ENCODE data around the gene CCSER1.

Gene CCSER1

GRCh38 chr4:90841676-90842075 lies 714.5 kb downstream of the CCSER1 start:
- H3K27me3 ChIP-seq (ENCODE audit: control insufficient read depth, insufficient read depth, low read length): no peaks in the 10 kb centered on the region
- no peaks in the 10 kb centered on the region for H3K4me1 ChIP-seq (ENCODE audit: control insufficient read depth, insufficient read depth, low read length)
- H3K9me3 ChIP-seq (replicated peaks; ENCODE audit: low read length): no peaks in the 10 kb centered on the region
- no peak overlapping the region for H3K4me2 ChIP-seq (ENCODE audit: low read length)
- H3K36me3 ChIP-seq (ENCODE audit: insufficient read depth, low read length): no peaks in the 10 kb centered on the region
- no peak overlapping the region for H3K9ac ChIP-seq (ENCODE audit: low read depth, low read length)
- H3K4me3 ChIP-seq (ENCODE audit: low read length): no peak overlapping the region

GRCh38 chr4:90842960-90843359 lies 715.8 kb downstream of the CCSER1 start:
- Histone ChIP-seq H3K27me3 (ENCODE audit: control insufficient read depth, insufficient read depth, low read length) (no peaks in the 10 kb centered on the region), H3K36me3 (ENCODE audit: insufficient read depth, low read length) (no peaks in the 10 kb centered on the region), H3K9ac (ENCODE audit: low read depth, low read length) (no peak overlapping the region), H3K4me1 (ENCODE audit: control insufficient read depth, insufficient read depth, low read length) (no peaks in the 10 kb centered on the region), H3K4me3 (ENCODE audit: low read length) (no peak overlapping the region), H3K9me3 (replicated peaks; ENCODE audit: low read length) (no peaks in the 10 kb centered on the region), H3K4me2 (ENCODE audit: low read length) (no peak overlapping the region)

GRCh38 chr4:90844241-90844640 lies 717.0 kb downstream of the CCSER1 start:
- Histone ChIP-seq H3K4me2 (ENCODE audit: low read length) (no peak overlapping the region), H3K9ac (ENCODE audit: low read depth, low read length) (no peak overlapping the region), H3K36me3 (ENCODE audit: insufficient read depth, low read length) (no peaks in the 10 kb centered on the region), H3K4me1 (ENCODE audit: control insufficient read depth, insufficient read depth, low read length) (no peaks in the 10 kb centered on the region), H3K9me3 (replicated peaks; ENCODE audit: low read length) (no peaks in the 10 kb centered on the region), H3K27me3 (ENCODE audit: control insufficient read depth, insufficient read depth, low read length) (no peaks in the 10 kb centered on the region), H3K4me3 (ENCODE audit: low read length) (no peak overlapping the region)

- Histone ChIP-seq H3K36me3 (ENCODE audit: insufficient read depth, low read length) (no peaks in the 10 kb centered on the region), H3K4me3 (ENCODE audit: low read length) (no peak overlapping the region), H3K4me2 (ENCODE audit: low read length) (no peak overlapping the region), H3K9ac (ENCODE audit: low read depth, low read length) (no peak overlapping the region), H3K27me3 (ENCODE audit: control insufficient read depth, insufficient read depth, low read length) (no peaks in the 10 kb centered on the region), H3K4me1 (ENCODE audit: control insufficient read depth, insufficient read depth, low read length) (no peaks in the 10 kb centered on the region), H3K9me3 (replicated peaks; ENCODE audit: low read length) (no peaks in the 10 kb centered on the region)
These were observed 718.6 kb downstream of the CCSER1 start for GRCh38 chr4:90845777-90846176.

GRCh38 chr4:90852237-90852636 lies 725.0 kb downstream of the CCSER1 start:
- Histone ChIP-seq H3K4me2 (ENCODE audit: low read length) (no peak overlapping the region), H3K9me3 (replicated peaks; ENCODE audit: low read length) (no peaks in the 10 kb centered on the region), H3K4me1 (ENCODE audit: control insufficient read depth, insufficient read depth, low read length) (no peaks in the 10 kb centered on the region), H3K9ac (ENCODE audit: low read depth, low read length) (no peak overlapping the region), H3K36me3 (ENCODE audit: insufficient read depth, low read length) (no peaks in the 10 kb centered on the region), H3K27me3 (ENCODE audit: control insufficient read depth, insufficient read depth, low read length) (no peaks in the 10 kb centered on the region), H3K4me3 (ENCODE audit: low read length) (no peak overlapping the region)

GRCh38 chr4:90855111-90855510 lies 727.9 kb downstream of the CCSER1 start:
- H3K4me1 ChIP-seq (ENCODE audit: control insufficient read depth, insufficient read depth, low read length): no peaks in the 10 kb centered on the region
- no peak overlapping the region for H3K4me2 ChIP-seq (ENCODE audit: low read length)
- H3K36me3 ChIP-seq (ENCODE audit: insufficient read depth, low read length): no peaks in the 10 kb centered on the region
- no peak overlapping the region for H3K4me3 ChIP-seq (ENCODE audit: low read length)
- no peaks in the 10 kb centered on the region for H3K27me3 ChIP-seq (ENCODE audit: control insufficient read depth, insufficient read depth, low read length)
- no peak overlapping the region for H3K9ac ChIP-seq (ENCODE audit: low read depth, low read length)
- no peaks in the 10 kb centered on the region for H3K9me3 ChIP-seq (replicated peaks; ENCODE audit: low read length)

- Histone ChIP-seq H3K4me3 (ENCODE audit: low read length) (no peak overlapping the region), H3K36me3 (ENCODE audit: insufficient read depth, low read length) (no peaks in the 10 kb centered on the region), H3K9me3 (replicated peaks; ENCODE audit: low read length) (no peaks in the 10 kb centered on the region), H3K27me3 (ENCODE audit: control insufficient read depth, insufficient read depth, low read length) (no peaks in the 10 kb centered on the region), H3K4me1 (ENCODE audit: control insufficient read depth, insufficient read depth, low read length) (no peaks in the 10 kb centered on the region), H3K4me2 (ENCODE audit: low read length) (no peak overlapping the region), H3K9ac (ENCODE audit: low read depth, low read length) (no peak overlapping the region)
These were observed 730.1 kb downstream of the CCSER1 start for GRCh38 chr4:90857081-90857820.

- Histone ChIP-seq H3K9me3 (replicated peaks; ENCODE audit: low read length) (no peaks in the 10 kb centered on the region), H3K27me3 (ENCODE audit: control insufficient read depth, insufficient read depth, low read length) (no peaks in the 10 kb centered on the region), H3K36me3 (ENCODE audit: insufficient read depth, low read length) (no peaks in the 10 kb centered on the region), H3K4me2 (ENCODE audit: low read length) (no peak overlapping the region), H3K4me1 (ENCODE audit: control insufficient read depth, insufficient read depth, low read length) (no peaks in the 10 kb centered on the region), H3K9ac (ENCODE audit: low read depth, low read length) (no peak overlapping the region), H3K4me3 (ENCODE audit: low read length) (no peak overlapping the region)
These were observed 748.6 kb downstream of the CCSER1 start for GRCh38 chr4:90875791-90876190.

GRCh38 chr4:90876296-90876695 lies 749.1 kb downstream of the CCSER1 start:
- H3K9ac ChIP-seq (ENCODE audit: low read depth, low read length): no peak overlapping the region
- H3K27me3 ChIP-seq (ENCODE audit: control insufficient read depth, insufficient read depth, low read length): no peaks in the 10 kb centered on the region
- no peaks in the 10 kb centered on the region for H3K4me1 ChIP-seq (ENCODE audit: control insufficient read depth, insufficient read depth, low read length)
- H3K4me3 ChIP-seq (ENCODE audit: low read length): no peak overlapping the region
- H3K36me3 ChIP-seq (ENCODE audit: insufficient read depth, low read length): no peaks in the 10 kb centered on the region
- no peak overlapping the region for H3K4me2 ChIP-seq (ENCODE audit: low read length)
- H3K9me3 ChIP-seq (replicated peaks; ENCODE audit: low read length): no peaks in the 10 kb centered on the region

- H3K27me3 ChIP-seq (ENCODE audit: control insufficient read depth, insufficient read depth, low read length): no peaks in the 10 kb centered on the region
- no peaks in the 10 kb centered on the region for H3K36me3 ChIP-seq (ENCODE audit: insufficient read depth, low read length)
- no peak overlapping the region for H3K9ac ChIP-seq (ENCODE audit: low read depth, low read length)
- H3K4me3 ChIP-seq (ENCODE audit: low read length): no peak overlapping the region
- no peak overlapping the region for H3K4me2 ChIP-seq (ENCODE audit: low read length)
- no peaks in the 10 kb centered on the region for H3K4me1 ChIP-seq (ENCODE audit: control insufficient read depth, insufficient read depth, low read length)
- no peaks in the 10 kb centered on the region for H3K9me3 ChIP-seq (replicated peaks; ENCODE audit: low read length)
These were observed 756.3 kb downstream of the CCSER1 start for GRCh38 chr4:90883519-90883918.

- Histone ChIP-seq H3K36me3 (ENCODE audit: insufficient read depth, low read length) (no peaks in the 10 kb centered on the region), H3K9ac (ENCODE audit: low read depth, low read length) (no peak overlapping the region), H3K9me3 (replicated peaks; ENCODE audit: low read length) (no peaks in the 10 kb centered on the region), H3K27me3 (ENCODE audit: control insufficient read depth, insufficient read depth, low read length) (no peaks in the 10 kb centered on the region), H3K4me2 (ENCODE audit: low read length) (no peak overlapping the region), H3K4me3 (ENCODE audit: low read length) (no peak overlapping the region), H3K4me1 (ENCODE audit: control insufficient read depth, insufficient read depth, low read length) (no peaks in the 10 kb centered on the region)
These were observed 761.4 kb downstream of the CCSER1 start for GRCh38 chr4:90888571-90888970.

- H3K4me2 ChIP-seq (ENCODE audit: low read length): no peak overlapping the region
- H3K27me3 ChIP-seq (ENCODE audit: control insufficient read depth, insufficient read depth, low read length): no peaks in the 10 kb centered on the region
- H3K36me3 ChIP-seq (ENCODE audit: insufficient read depth, low read length): no peaks in the 10 kb centered on the region
- H3K9ac ChIP-seq (ENCODE audit: low read depth, low read length): no peak overlapping the region
- no peak overlapping the region for H3K4me3 ChIP-seq (ENCODE audit: low read length)
- H3K9me3 ChIP-seq (replicated peaks; ENCODE audit: low read length): no peaks in the 10 kb centered on the region
- H3K4me1 ChIP-seq (ENCODE audit: control insufficient read depth, insufficient read depth, low read length): no peaks in the 10 kb centered on the region
These were observed 762.0 kb downstream of the CCSER1 start for GRCh38 chr4:90889171-90889570.
